Erythroblast (primary cell): Measurements from ENCODE around the gene IGF2BP3.

Experiments
- GATA1 ChIP-seq: IDR thresholded peaks from 2 replicates; pipeline ENCODE4 v1.6.1; 2011; ENCODE audit warnings: low read depth, mild to moderate bottlenecking, control low read depth, low read length, moderate library complexity
- POLR2A ChIP-seq: IDR thresholded peaks from 2 replicates; pipeline ENCODE4 v1.6.1; 2011; ENCODE audit warnings: mild to moderate bottlenecking, low read length

- TF ChIP-seq POLR2A (no peak), GATA1 (no peak)
Measured at GRCh38 chr7:23491502-23491901, 21.2 kb upstream of the IGF2BP3 start.
